ENCODE measurements around the gene ALDOB. TPM values are rescaled to one million over a fixed set of nuclear protein-coding genes. Genes with fewer than 3 reads are reported as not detected.

Gene ALDOB
- total and polyA plus RNA-seq, 2 donors from 2014 or later: 11.0 to 4,265 TPM

- intact Hi-C loops (cut with DNase I): no loop called here
- DNase-seq (no peak), FAIRE-seq (no peak)
- TF ChIP-seq CTCF (IDR thresholded peaks at IDR 0.05; ENCODE audit: borderline replicate concordance, extremely low read depth, insufficient read depth): no peak
- peak overlapping the region in 2 of 3 donors; percentile 6 to 32 for H3K4me3 ChIP-seq (ENCODE audit: low read length in 3 of 3)
- peaks cover 24 to 70% (median 57%) of the 10 kb centered on the region in 3 donors for H3K9me3 ChIP-seq (ENCODE audit: control insufficient read depth in 2 of 3, insufficient read depth in 1 of 3, low read length in 3 of 3)
- H3K36me3 ChIP-seq (ENCODE audit: control insufficient read depth in 2 of 3, insufficient read depth in 3 of 3, low read length in 3 of 3): peaks cover 35 to 55% (median 45%) of the 10 kb centered on the region in 3 donors
- H3K27ac ChIP-seq (ENCODE audit: low read depth in 2 of 2, low read length in 2 of 2): no peak overlapping the region
- no peak overlapping the region for H3K9ac ChIP-seq (ENCODE audit: low read length in 3 of 3)
- H3K4me1 ChIP-seq (ENCODE audit: control insufficient read depth in 2 of 3, insufficient read depth in 2 of 3, low read depth in 1 of 3, low read length in 3 of 3): no peaks in the 10 kb centered on the region
- no peaks in the 10 kb centered on the region for H3K27me3 ChIP-seq (ENCODE audit: control insufficient read depth, insufficient read depth, low read length)
Measured at GRCh38 chr9:101408374-101409078, 27.0 kb downstream of the ALDOB start.

- H3K27me3 ChIP-seq (ENCODE audit: control insufficient read depth, insufficient read depth, low read length): no peaks in the 10 kb centered on the region
- H3K4me3 ChIP-seq (ENCODE audit: low read length in 3 of 3): no peak overlapping the region
- intact Hi-C loops (cut with DNase I): no loop called here
- H3K9me3 ChIP-seq (ENCODE audit: control insufficient read depth in 2 of 3, insufficient read depth in 1 of 3, low read length in 3 of 3): peaks cover 17 to 38% (median 32%) of the 10 kb centered on the region in 3 donors
- no peak for TF ChIP-seq CTCF (IDR thresholded peaks at IDR 0.05; ENCODE audit: borderline replicate concordance, extremely low read depth, insufficient read depth)
- H3K36me3 ChIP-seq (ENCODE audit: control insufficient read depth in 2 of 3, insufficient read depth in 3 of 3, low read length in 3 of 3): peaks cover 51 to 73% (median 52%) of the 10 kb centered on the region in 3 donors
- H3K4me1 ChIP-seq (ENCODE audit: control insufficient read depth in 2 of 3, insufficient read depth in 2 of 3, low read depth in 1 of 3, low read length in 3 of 3): peaks cover 3 to 8% (median 8%) of the 10 kb centered on the region in 3 donors
- H3K27ac ChIP-seq (ENCODE audit: low read depth in 2 of 2, low read length in 2 of 2): no peak overlapping the region
- no peak overlapping the region for H3K9ac ChIP-seq (ENCODE audit: low read length in 3 of 3)
- DNase-seq: no peak
- no peak for FAIRE-seq
Measured at GRCh38 chr9:101403516-101404285, 31.9 kb downstream of the ALDOB start.

- TF ChIP-seq CTCF (IDR thresholded peaks at IDR 0.05; ENCODE audit: borderline replicate concordance, extremely low read depth, insufficient read depth): no peak
- H3K27me3 ChIP-seq (ENCODE audit: control insufficient read depth, insufficient read depth, low read length): no peaks in the 10 kb centered on the region
- peak overlapping the region in 1 of 3 donors; percentile 80 for H3K9ac ChIP-seq (ENCODE audit: low read length in 3 of 3)
- no peak overlapping the region for H3K27ac ChIP-seq (ENCODE audit: low read depth in 2 of 2, low read length in 2 of 2)
- no peak for FAIRE-seq
- intact Hi-C loops (cut with DNase I): no loop called here
- peaks cover 3 to 8% (median 8%) of the 10 kb centered on the region in 3 donors for H3K4me1 ChIP-seq (ENCODE audit: control insufficient read depth in 2 of 3, insufficient read depth in 2 of 3, low read depth in 1 of 3, low read length in 3 of 3)
- peaks cover 27 to 41% (median 32%) of the 10 kb centered on the region in 3 donors for H3K36me3 ChIP-seq (ENCODE audit: control insufficient read depth in 2 of 3, insufficient read depth in 3 of 3, low read length in 3 of 3)
- DNase-seq: peak in 1 of 5 donors; percentile 18
- peak overlapping the region; percentile 7 to 96 (median 78) for H3K4me3 ChIP-seq (ENCODE audit: low read length in 3 of 3)
- peaks cover 3 to 16% (median 8%) of the 10 kb centered on the region in 3 donors for H3K9me3 ChIP-seq (ENCODE audit: control insufficient read depth in 2 of 3, insufficient read depth in 1 of 3, low read length in 3 of 3)
Measured at GRCh38 chr9:101400120-101400519, 35.5 kb downstream of the ALDOB start.

All from kidney (tissue), 14 donors.